GM18867 (cell line): ENCODE measurements around the gene CMTM4.
"Not testable (repeated sequence)": the region's sequence is repeated elsewhere in the genome, so short reads cannot be mapped to it uniquely, and the experiment has no call there.

Experiments
- ATAC-seq: cut with Tn5 transposase; IDR thresholded peaks from one replicate; pipeline ENCODE4 v1.9.1; 2021; ENCODE audit warnings: mild to moderate bottlenecking, moderate library complexity; ENCODE audit not compliant: unreplicated experiment

CMTM4 gene

DNA sequence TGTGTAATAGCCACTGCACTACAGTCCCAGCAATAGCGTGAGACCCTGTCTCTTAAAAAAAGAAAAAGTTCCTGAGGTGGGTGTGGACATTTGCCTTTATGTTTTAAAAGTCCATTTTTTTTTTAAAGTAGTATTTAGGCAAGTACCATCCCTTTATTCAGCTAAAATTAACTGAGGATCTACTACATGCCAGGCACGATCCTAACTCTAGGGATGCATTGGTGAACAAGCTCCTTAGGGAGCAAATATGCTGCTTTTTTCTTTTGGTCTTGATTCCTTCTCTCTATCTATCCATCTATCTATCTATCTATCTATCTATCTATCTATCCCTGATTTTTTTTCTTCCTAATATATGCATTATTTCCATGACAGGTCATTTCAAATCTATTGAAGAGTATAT, 47.4 kb downstream of the CMTM4 start:
- no peak for ATAC-seq

DNA sequence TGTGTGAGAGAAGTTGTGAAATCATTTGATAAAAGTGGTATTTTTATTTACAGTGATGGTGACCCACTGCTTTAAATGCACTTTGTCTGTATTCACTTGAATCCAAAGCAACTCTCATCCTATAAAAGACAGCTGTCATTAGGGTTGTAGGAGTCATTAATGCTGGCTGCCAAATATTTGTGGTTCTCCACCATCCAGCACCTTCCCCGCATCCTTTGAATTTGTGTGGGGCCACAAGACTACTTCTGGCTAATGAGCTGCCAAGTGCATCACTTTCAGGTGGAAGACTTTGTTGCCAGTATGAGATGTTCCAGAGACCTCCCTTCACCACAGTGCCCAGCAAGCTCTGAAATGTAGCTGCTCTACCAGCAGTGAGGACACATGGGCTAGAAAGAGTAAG, 48.7 kb downstream of the CMTM4 start:
- ATAC-seq, result no peak

DNA sequence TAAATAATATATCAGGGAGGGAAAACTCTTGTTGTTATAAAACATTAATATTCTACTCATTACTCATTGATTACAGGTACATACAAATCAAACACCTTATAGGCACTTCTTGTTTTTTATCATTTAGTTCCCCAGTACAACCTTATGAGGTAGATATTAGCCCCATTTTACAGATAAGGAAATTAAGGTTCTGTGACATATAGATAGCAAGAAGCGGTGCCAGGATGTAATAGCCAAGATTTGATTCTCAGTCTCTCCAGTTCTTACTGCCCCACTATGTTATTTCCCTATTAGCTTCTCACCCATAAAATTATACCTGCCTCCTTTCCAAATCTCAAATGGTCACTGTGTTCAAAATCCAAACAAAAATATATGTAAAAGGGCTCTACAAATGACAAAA, 55.2 kb downstream of the CMTM4 start:
- ATAC-seq, result no peak

DNA sequence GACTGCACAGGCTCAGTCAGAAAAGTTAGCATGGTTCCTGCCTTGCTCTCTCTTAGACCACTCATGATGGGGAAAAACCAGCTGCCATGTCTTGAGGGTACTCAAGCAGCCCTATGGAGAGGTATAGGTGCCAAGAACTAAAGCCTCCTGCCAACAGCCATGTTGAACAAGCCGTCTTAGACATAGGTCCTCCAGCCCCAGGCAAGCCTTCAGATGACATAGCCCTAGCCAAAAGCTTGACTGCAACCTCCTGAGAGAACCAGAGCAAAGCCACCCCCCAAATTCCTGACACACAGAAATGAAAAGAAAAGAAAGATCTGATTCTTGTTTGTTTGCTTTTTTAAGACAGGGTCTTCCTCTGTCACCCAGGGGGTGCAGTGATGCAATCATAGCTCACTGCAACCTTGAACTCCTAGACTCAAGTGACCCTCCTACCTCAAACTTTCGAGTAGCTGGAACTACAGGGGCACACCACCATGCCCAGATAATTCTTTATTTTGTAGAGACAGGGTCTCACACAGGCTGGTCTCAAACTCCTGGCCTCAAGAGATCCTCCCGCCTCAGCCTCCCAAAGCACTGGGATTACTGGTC, 55.7 kb downstream of the CMTM4 start:
- no peak for ATAC-seq

DNA sequence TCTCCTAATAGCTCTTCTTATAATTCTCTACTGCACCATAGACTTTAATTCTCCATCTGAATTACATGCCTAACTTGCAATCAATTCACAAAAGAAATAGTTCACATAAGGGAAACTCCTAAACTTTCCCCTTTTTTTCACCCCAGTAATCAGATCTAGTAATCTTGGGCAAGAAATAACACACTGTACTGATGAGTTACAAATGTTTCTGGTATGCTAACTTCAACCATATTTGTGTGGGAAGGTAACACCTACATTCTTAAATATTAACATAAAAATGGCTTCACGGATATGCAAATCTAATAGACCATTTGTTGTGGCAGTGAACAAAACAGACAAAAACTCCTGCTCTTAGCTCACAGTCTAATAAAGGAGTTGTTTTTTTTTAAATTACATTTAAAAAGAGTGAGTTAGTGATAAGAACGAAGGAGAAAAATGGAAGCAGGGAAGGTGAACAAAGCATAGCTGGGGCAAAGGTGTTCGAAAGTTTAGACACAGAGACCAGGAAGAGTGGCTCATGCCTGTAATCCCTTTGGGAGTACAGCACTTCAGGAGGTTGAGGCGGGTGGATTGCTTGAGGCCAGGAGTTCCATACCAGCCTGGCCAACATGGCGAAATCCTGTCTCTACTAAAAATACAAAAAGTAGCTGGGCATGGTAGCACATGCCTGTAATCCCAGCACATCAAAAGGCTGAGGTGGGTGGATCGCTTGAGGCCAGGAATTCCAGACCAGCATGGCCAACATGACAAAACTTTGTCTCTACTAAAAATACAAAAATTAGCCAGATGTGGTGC, 57.3 kb downstream of the CMTM4 start:
- ATAC-seq, result no peak

DNA sequence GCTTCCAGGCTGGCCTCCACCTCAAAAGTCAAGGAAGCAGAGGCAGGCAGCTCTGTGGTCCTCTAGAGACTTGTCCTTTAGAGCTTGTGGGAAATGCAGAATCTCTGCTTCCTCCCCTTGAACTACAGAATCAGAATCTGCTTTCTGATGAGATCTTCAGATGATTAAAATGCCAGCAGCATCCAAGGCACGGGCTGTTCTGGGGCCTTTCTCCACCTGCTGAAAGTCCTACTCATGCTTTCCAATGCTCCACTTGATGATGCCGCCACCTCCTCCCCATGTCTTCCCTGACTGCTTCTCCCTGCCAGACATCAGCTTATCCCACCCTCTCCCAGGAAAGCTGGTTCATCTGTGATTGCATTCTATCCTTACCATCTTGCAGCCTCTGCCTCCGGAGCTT, 58.7 kb downstream of the CMTM4 start:
- no peak for ATAC-seq

DNA sequence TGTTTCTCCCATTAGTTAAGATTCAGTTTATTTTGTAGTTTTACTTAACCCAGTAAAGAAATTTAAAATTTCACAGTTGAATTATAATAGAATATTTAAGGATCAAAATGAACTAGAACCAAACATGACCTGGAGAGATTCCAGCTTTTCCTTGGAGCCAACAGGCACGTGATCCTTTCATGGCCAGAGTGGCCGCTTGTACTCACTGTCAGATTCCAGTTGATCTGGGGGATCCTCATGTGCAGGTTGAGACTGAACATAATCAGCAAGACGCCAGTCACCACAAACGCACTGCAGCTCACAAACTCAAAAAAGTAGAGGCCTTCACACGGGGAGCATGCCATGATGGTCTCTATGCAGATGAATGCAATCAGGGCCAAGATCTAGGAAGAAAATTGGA, 60.3 kb downstream of the CMTM4 start:
- no peak for ATAC-seq

DNA sequence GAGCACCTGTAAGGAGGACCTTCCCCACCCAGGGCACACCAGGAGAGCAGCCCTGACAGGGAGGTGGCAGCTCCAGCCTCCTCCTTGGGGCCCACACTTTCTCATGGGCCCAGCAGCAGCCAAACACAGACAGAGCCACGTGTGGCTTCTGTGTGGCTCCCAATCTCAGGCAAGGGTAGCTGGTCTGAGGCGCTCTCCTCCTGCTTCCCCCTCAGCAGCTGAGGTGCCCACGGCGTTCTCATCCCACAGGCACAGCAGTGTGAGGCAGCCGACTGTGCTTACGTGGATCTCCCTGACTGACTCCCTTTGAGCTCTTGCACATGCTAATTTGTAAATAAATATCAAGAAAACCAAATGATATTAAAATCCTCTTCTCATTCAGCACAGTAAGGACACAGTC, 61.1 kb downstream of the CMTM4 start:
- no peak for ATAC-seq

DNA sequence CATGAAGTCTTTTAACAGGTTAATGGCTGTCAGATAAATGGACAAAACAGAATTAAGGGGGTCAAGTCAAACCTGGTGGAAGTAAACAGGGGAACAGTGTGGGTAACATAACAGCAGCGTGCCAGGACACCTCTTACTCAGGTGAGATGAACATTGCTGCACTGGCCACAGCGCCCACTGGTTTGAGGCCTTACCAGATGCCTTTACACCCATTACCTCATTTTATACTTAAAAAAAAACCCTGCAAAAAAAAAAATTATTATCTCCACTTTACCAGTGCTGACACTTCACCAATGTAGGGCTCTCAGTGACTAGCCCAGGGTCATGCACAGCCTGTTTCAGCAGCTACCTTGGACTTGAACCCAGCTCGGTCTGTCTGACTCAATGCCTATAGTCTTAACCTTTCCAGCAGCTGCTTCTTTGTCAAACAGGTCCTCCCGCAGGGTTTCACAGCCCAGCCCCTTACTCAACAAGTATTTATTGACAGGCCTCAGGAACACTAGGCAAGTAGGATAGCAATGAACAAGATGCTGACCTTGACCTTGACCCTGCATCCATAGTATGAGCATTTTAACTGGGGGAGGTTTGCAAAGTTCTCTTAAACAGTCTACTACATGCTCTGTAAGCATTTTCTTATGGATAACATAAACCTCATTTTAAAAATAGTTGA, 61.9 kb downstream of the CMTM4 start:
- ATAC-seq, result no peak

DNA sequence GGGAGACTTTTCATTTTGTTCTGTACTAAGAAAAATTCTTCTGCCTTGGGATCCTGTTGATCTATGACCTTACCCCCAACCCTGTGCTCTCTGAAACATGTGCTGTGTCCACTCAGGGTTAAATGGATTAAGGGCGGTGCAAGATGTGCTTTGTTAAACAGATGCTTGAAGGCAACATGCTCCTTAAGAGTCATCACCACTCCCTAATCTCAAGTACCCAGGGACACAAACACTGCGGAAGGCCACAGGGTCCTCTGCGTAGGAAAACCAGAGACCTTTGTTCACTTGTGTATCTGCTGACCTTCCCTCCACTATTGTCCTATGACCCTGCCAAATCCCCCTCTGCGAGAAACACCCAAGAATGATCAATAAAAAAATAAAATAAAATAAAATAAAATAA, 65.0 kb downstream of the CMTM4 start:
- ATAC-seq, result not testable (repeated sequence)

DNA sequence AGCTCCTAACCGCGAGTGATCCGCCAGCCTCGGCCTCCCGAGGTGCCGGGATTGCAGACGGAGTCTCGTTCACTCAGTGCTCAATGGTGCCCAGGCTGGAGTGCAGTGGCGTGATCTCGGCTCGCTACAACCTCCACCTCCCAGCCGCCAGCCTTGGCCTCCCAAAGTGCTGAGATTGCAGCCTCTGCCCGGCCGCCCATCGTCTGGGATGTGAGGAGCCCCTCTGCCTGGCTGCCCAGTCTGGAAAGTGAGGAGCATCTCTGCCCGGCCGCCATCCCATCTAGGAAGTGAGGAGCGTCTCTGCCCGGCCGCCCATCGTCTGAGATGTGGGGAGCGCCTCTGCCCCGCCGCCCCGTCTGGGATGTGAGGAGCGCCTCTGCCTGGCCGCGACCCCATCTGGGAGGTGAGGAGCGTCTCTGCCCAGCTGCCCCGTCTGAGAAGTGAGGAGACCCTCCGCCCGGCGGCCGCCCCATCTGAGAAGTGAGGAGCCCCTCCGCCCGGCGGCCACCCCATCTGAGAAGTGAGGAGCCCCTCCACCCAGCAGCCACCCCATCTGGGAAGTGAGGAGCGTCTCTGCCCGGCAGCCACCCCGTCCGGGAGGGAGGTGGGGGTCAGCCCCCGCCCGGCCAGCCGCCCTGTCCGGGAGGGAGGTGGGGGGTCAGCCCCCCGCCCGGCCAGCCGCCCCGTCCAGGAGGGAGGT, 65.8 kb downstream of the CMTM4 start:
- ATAC-seq, result not testable (repeated sequence)

DNA sequence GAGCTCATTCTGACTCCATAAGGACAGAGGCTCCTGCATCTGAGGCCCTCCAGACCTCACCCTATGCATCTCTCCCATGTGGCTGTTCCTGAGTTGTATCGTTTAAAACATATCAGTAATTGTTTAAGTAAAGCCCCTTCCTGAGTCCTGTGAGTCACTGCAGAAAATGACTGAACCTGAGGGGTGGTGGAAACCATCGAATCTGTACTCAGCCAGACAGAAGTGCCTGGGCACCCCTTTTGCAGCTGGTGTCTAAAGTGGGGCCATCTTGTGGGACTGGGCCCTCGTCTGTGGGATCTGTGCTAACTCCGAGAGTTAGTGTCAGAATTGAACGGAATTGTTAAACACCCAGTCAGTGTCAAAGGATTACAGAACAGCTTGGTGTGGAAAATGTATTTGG, 66.7 kb downstream of the CMTM4 start:
- ATAC-seq, result no peak

DNA sequence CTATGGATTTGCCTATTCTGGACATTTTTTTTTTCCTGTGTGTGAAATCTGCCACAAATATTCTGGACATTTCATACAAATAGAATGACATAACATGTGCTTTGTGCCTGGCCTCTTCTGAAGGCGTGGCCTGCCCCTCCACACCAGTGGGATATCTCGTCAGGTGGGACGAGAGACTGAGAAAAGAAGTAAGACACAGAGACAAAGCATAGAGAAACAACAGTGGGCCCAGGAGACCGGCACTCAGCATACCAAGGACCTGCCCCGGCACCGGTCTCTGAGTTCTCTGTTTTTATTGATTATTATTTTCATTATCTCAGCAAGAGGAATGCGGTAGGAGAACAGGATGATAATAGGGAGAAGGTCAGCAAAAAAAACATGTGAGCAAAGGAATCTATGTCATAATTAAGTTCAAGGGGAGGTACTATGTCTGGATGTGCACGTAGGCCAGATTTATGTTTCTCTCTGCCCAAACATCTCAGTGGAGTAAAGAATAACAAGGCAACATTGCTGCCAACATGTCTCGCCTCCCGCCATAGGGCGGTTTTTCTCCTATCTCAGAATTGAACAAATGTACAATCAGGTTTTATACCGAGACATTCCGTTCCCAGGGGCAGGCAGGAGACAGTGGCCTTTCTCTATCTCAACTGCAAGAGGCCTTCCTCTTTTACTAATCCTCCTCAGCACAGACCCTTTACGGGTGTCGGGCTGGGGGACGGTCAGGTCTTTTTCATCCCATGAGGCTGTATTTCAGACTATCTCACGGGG, 68.7 kb downstream of the CMTM4 start:
- not testable (repeated sequence) for ATAC-seq

DNA sequence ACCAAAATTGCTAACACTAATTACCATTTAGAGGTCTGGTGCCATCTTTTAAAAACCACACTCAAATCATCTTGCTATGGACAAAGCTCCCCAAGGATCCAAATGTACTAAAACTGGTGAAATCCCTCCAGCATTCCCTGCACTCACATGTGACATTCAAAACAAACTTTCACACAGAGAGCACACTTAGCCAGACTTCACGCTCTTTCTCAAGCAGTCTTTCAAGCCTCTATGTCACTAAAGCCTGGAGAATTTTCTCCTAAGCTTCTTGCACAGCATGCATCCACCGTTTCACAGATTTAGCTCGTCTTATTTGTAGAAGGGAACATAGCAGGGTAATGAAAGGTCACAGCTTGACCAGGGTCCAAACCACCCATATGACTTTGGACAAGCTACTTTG, 72.8 kb downstream of the CMTM4 start:
- ATAC-seq, result no peak

DNA sequence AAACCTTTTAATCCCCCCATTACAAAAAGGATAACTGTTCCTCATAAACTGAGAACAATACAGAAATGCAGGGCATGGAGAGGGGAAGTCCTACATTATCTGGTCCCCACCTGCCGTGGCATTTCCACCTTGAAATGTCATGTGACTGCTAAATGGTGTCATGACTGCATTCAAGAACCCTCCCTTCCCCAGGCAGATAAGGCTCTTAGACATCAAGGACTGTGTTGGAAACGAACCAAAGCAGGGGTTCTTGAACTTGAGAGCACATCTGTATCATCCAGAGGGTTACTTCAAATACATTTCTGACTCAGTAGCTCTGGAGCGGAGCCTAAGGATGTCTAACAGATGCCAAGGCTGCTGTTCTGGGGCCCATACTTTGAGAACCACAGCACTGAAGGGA, 73.7 kb downstream of the CMTM4 start:
- ATAC-seq, result no peak

DNA sequence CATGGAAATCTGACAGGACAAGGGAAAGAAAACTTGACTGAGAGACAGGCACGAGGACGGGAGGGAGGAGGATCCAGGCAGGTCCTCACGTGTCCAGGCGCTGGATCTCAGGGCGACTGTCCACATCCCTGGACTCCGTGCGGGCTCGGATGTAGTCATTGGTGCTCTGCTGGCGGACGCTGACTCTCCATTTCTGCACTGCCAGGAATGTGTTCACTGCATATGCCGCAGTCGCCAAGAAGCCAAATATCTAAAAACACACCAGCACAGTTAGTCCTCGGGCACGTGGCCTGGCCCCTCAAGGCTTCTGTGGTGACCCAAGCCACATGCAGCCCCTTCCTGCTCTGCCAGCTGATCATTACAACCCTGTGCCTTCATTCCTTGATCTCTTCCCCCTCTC, 74.6 kb downstream of the CMTM4 start:
- ATAC-seq, result no peak

DNA sequence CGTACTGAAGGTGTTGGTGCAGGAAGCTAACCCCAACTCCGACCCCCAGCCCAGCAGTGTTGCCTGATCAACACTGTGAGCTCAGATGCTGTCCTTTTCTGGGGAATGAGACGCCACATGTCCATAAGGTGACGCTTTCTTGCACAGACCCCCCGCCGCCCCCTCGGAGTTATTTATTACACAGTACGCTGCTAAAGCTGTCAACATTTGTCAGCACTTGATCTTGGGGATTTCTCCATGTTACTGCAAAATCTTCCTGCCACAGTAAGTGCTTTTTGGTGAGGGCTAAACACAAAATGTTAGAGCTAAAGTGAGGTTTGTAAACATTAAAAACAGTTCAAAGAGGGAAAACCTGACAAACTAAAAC, 76.1 kb downstream of the CMTM4 start:
- no peak for ATAC-seq

DNA sequence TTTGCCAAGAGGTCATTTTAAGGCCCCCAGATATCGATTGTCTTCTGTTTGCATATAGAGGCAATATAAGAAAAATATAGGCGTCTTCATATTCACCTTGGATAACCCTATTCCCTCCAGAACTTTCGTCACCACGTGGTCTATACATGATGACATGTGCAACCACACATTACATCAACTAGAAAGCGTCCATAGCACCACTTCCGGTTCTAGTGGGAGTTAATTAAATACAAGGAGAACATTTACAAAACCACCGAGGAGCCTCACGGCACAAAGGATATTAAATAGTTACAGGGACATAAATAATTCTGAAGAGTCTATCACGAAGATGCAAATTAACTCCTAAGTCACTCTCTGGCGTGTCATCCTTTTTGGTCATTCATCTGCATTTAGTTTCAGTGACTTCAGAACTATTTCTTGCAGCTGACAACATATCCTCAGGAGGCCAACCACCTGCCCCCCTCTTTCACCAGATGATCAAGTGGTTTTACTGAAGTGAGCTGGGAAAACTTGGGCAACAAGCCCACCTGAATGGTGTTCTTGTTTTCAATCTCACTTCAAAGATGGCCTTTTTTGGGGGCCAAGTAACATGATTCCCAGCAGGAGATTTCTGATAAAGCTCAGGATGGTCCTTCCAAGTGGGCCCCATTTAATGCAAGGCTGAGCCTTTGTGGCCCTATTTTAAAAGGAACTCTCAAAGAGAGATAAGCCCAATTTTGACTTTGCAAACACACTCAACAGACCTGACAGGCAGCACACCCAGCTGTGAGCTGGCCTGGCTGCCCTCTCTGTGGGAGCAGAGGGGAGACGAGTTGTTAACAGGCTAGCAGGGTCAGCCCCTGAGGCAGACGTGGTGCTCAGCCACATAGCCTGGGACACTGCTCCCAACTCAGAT, 76.8 kb downstream of the CMTM4 start:
- ATAC-seq, result no peak

DNA sequence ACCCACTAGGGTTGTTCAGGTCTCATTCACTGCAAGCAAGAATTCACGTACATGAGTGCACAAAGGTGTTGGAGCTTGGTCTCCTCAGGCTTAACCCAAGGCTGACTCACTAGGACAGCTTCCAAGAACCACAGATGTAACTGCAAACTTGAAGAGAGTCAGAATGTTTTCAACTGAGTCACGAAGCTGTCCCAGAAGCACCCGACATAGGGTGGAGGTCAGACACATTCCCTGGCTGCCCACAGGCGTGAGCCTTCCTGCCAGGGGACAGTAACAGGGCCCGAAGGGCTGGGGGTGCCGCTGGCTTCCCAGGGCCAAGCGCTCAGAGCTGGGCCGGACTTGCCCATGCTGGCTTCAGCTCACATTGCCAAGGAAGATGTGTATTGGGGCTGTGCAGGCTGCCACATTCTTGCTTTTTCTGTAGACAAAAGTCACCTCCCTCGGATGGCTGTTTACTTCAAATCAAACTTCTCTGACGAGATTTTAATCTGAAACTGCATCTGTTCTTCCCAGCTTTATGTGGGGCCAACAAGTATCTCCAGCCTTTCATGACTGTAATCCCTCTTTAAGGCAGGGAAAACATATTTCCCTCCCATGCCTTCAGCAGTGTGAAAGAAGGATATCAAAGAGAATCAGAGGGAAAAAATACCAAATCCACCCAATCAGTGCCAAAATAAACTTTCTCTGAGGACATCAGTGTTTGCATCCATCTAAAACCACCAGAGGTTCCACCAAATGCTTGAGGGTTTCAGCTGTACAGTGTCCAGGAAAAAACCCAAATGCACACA, 77.8 kb downstream of the CMTM4 start:
- ATAC-seq, result no peak
